ENCODE results near the gene ZGRF1. TPM values are rescaled to one million over a fixed set of nuclear protein-coding genes. Genes with fewer than 3 reads are reported as not detected.
"Not testable (repeated sequence)": the region's sequence is repeated elsewhere in the genome, so short reads cannot be mapped to it uniquely, and the experiment has no call there.

Gene ZGRF1
- total and polyA plus RNA-seq, 2 donors (not counting 3 experiments of a cell fraction or from before 2014, with no cell fraction given) = 2.4 to 14.4 TPM

GRCh38 chr4:112664611-112665010 is 27.9 kb upstream of the ZGRF1 start:
- Histone ChIP-seq H3K4me1 (ENCODE audit: control insufficient read depth, extremely low read depth, insufficient read depth, low read length) (no peaks in the 10 kb centered on the region), H4K20me1 (replicated peaks; ENCODE audit: control insufficient read depth, extremely low read depth, insufficient read depth, low read length) (no peaks in the 10 kb centered on the region), H3K79me2 (ENCODE audit: control insufficient read depth, insufficient read depth, low read length) (no peaks in the 10 kb centered on the region), H3K9ac (replicated peaks; ENCODE audit: extremely low read depth, insufficient read depth, low read length) (no peak overlapping the region), H3K4me3 (replicated peaks in 1 of 3; ENCODE audit: insufficient read depth in 1 of 3, low read depth in 1 of 3, low read length in 3 of 3) (no peak overlapping the region), H3K27ac (ENCODE audit: insufficient read depth, low read depth, low read length) (no peak overlapping the region), H3K27me3 (ENCODE audit: control insufficient read depth in 2 of 2, insufficient read depth in 2 of 2, low read length in 2 of 2) (no peaks in the 10 kb centered on the region), H2AFZ (ENCODE audit: low read depth, low read length) (no peak overlapping the region), H3K9me3 (replicated peaks; ENCODE audit: control insufficient read depth, insufficient read depth, low read length) (no peaks in the 10 kb centered on the region), H3K36me3 (ENCODE audit: control insufficient read depth in 2 of 2, extremely low read depth in 1 of 2, insufficient read depth in 2 of 2, low read length in 2 of 2) (no peaks in the 10 kb centered on the region), H3K9me1 (replicated peaks; ENCODE audit: control insufficient read depth, extremely low read depth, insufficient read depth, low read length) (no peaks in the 10 kb centered on the region), H3K4me2 (ENCODE audit: insufficient read depth, low read length) (no peak overlapping the region)
- intact Hi-C loops (cut with micrococcal nuclease) = no loop called here
- CTCF ChIA-PET = no interaction called here
- dilution Hi-C loops (cut with MboI; ENCODE audit: extremely low pct_ligation_motif_present, low sequenced_read_pairs) = no loop called here
- DNase-seq (ENCODE audit: low read depth, low spot score) = no peak
- POLR2A ChIA-PET = no interaction called here
- TF ChIP-seq POLR2AphosphoS5 (IDR thresholded peaks at IDR 0.05; ENCODE audit: insufficient read depth, low read depth, low read length) (no peak), GATA2 (IDR thresholded peaks at IDR 0.05; ENCODE audit: insufficient read depth, insufficient read length, low read depth, low read length) (no peak), FOS (IDR thresholded peaks at IDR 0.05; ENCODE audit: borderline replicate concordance, insufficient read depth, low read length) (no peak), CTCF (IDR thresholded peaks at IDR 0.05; ENCODE audit: extremely low read depth in 1 of 2, insufficient read depth in 1 of 2, low read depth in 1 of 2, low read length in 2 of 2) (no peak)
- no peak for FAIRE-seq
- BruUV-seq (replicated peaks) = no TSS peak

- intact Hi-C loops (cut with micrococcal nuclease); H3K79me2 ChIP-seq (ENCODE audit: control insufficient read depth, insufficient read depth, low read length); dilution Hi-C loops (cut with MboI; ENCODE audit: extremely low pct_ligation_motif_present, low sequenced_read_pairs); CTCF ChIA-PET; FAIRE-seq; BruUV-seq (replicated peaks); H3K9me1 ChIP-seq (replicated peaks; ENCODE audit: control insufficient read depth, extremely low read depth, insufficient read depth, low read length); H3K4me1 ChIP-seq (ENCODE audit: control insufficient read depth, extremely low read depth, insufficient read depth, low read length); POLR2A ChIA-PET; H3K4me2 ChIP-seq (ENCODE audit: insufficient read depth, low read length); H3K9ac ChIP-seq (replicated peaks; ENCODE audit: extremely low read depth, insufficient read depth, low read length); H4K20me1 ChIP-seq (replicated peaks; ENCODE audit: control insufficient read depth, extremely low read depth, insufficient read depth, low read length); H3K27ac ChIP-seq (ENCODE audit: insufficient read depth, low read depth, low read length); H3K9me3 ChIP-seq (replicated peaks; ENCODE audit: control insufficient read depth, insufficient read depth, low read length); DNase-seq (ENCODE audit: low read depth, low spot score); H3K4me3 ChIP-seq (replicated peaks in 1 of 3; ENCODE audit: insufficient read depth in 1 of 3, low read depth in 1 of 3, low read length in 3 of 3); H2AFZ ChIP-seq (ENCODE audit: low read depth, low read length); H3K27me3 ChIP-seq (ENCODE audit: control insufficient read depth in 2 of 2, insufficient read depth in 2 of 2, low read length in 2 of 2): not testable (repeated sequence)
- H3K36me3 ChIP-seq (ENCODE audit: control insufficient read depth in 2 of 2, extremely low read depth in 1 of 2, insufficient read depth in 2 of 2, low read length in 2 of 2) = peaks cover 5 to 12% of the 10 kb centered on the region in 2 experiments
These were observed 19.4 kb upstream of the ZGRF1 start for GRCh38 chr4:112656115-112656514.

Measured in endothelial cell of umbilical vein (primary cell).